Measurements from ENCODE around the gene PGP.
"Not testable (repeated sequence)": the region's sequence is repeated elsewhere in the genome, so short reads cannot be mapped to it uniquely, and the experiment has no call there.

Gene PGP, protein sequence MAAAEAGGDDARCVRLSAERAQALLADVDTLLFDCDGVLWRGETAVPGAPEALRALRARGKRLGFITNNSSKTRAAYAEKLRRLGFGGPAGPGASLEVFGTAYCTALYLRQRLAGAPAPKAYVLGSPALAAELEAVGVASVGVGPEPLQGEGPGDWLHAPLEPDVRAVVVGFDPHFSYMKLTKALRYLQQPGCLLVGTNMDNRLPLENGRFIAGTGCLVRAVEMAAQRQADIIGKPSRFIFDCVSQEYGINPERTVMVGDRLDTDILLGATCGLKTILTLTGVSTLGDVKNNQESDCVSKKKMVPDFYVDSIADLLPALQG

DNA sequence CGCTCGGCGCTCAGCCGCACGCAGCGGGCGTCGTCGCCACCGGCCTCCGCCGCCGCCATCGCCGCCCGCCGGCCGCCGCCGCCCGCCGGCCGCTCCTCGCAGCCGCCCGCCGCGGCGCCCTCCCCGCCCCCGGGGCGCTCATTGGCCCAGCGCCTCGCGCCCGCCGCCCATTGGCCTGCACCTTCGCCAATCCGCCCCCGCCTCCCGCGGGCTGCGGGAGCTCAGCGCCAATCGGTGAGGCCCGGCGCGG is at the start of gene PGP:
Gene PGP, minus strand, starts transcription at position 122 of the 250 bp plus-strand sequence. Its CDS starts 63 bp downstream, at position 59.
- no peak for DNase-seq

DNA sequence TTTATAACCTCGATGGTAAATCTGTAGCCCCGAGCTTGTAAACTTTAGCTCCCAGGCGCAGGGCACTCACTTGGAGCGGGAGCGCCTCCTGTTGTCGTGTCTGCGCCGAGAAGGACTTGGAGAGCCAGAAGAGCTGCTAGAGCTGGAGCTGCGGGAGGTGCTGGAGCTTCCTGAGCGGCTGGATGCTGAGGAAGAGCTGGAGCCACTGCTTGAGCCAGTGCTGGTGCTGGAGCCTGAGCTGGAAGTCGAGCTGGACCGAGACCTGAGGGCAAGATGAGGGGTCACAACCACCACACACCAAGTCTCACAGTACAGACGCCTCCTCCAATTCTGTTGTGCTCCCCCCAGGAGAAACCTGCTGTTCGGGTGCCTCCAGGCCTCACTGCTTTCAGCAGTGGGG is 48.4 kb upstream of the PGP start:
- not testable (repeated sequence) for DNase-seq

DNA sequence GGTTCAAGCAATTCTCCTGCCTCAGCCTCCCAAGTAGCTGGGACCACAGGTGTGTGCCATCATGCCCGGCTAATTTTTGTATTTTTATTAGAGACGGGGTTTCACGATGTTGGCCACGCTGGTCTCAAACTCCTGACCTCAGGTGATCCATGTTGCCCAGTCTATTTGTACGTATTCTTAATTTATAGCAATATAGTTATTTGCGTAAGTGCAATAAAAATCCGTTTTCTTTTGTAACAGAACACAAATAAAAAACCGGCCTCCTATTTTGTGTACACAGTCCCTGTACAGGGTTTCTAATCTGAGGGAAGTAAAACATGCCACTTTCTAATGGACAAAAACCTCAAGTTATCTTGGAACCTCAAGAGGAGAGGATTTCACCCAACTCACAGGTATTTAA is 45.6 kb upstream of the PGP start:
- DNase-seq: no peak

DNA sequence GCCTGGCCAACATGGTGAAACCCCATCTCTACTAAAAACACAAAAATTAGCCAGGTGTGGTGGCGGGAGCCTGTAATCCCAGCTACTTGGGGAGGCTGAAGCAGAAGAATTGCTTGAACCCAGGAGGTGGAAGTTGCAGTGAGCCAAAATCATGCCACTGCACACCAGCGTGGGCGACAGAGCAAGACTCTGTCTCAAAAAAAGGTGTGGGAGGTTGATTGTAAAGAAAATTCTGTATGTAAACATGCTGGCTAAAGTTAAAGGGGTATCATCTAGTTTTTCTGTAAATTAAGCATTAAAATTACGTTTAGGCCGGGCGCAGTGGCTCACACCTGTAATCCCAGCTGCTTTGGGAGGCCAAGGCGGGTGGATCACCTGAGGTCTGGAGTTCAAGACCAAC is 43.9 kb upstream of the PGP start:
- DNase-seq: not testable (repeated sequence)

DNA sequence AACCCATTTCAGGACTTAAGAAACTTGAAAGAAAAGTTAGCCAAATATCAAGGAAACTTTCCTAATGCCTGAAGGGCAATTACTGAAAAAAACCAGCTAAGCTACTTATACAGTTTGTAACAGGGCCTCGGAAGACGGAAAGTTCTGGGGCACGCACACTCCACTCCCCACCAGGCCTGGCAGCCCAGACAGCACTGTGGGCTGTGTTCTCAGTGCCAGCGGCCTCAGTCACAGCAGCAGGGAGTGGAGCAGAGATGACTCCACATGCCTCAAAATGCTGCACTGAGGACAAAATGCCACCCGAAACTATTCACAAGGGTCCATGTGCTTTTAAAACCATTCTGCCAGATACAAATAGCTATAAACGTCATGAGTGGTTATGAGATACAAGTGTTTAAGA is 43.1 kb upstream of the PGP start:
- no peak for DNase-seq

DNA sequence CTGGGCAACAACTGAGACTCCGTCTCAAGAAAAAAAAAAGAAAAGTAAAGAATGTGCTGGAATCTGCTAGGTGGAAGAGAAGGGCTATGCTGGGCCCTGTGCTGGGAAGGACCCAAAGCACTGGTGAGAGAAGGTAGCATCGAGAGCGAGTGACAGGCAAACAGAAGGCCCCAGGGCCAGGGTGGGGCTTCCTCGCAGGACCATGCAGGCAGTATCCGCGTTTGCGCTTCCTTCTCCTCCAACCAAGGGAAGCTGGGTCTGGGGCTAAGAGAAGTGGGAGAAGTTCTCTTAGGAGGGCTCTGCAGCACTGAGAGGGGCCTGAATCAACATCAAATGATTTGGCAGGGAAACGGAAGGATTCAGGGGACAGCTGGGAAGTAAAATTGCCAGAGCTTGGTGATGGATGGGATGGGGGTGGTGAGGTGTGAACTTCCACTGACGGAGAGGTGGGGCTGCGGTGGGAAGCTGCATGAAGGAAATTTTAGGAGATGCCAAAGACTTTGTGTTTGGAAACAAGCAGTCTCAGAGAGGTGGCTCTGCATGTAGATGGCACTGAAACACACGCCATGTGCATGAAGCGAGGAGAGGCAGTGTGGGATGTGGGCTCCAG is 42.0 kb upstream of the PGP start:
- DNase-seq: no peak

DNA sequence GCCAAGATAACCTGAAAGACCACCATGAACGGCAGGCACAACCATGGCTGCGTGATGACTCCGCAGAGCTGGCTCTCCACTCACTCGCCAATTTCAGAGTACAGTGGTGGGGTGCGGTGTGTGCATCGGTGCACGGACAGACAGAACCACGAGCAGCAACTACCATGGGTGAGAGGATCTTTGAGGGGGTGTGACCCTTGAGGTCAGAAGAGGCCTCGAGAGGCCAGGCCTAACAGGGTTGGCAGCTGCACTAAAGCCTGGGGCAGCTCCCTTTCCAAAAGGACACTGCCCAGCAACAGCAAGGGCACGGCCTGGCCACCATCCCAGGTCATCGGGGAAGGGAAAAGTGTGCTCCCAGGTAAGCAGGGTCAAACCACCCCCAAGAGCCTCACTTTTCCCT is 38.7 kb upstream of the PGP start:
- DNase-seq: no peak

DNA sequence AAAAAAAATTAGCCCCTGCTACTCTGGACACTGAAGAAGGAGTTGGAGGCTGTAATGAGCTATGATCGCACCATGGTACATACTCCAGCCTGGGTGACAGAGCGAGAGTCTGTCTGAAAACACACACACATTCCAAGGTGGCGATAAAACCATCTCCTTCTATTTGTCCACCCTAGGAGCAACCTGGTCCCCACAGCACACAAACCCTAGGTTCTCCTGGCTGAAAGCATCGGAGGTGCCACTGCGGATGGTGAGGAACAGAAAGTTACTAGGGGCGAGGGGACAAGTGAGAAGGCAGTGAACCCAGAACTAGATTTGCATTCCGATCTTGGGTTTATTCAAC is 38.1 kb upstream of the PGP start:
- no peak for DNase-seq

DNA sequence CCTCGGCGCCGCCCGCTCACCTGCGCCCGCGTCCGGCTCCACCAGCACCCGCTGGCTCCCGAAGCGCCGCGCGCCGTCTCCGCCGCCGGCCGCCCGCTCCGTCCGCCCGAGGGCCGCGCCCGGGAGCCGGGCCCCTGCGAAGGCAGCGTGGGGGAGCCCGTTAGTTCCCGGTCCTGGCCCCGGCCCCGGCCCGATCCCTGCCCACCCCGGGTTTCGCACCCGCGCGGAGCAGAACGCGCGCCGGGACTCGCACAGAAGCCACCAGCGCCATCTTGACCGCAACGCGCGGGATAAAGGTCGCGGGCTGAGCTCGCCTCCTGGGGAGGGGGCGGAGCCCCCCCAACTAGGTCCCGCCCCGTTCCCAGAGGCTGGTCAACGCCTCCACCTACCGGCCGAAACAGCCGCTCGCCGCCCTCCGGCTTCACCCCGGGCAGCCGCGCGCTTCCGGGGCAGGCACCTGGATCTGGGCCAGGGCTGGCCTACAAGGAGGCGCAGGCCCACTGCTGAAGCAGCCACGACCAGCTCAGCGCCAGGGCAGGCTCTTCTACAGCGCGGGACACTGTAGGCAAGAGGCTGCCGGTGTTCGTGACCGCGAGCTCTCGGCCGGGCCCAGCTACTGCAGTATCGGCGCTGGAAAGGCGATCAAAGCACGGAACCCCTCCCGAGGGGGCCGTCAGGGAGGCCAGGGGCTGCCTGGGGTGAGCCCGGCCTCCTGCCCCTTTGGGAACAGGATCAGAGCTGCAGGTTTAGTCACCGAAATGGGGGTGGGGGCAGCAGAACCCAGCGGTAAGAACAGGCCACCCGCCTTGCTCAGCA is 36.9 kb upstream of the PGP start, which contains the start of gene ECI1:
Gene ECI1, minus strand, starts transcription at position 292 of the 816 bp plus-strand sequence. Its CDS starts 21 bp downstream, at position 271.
- DNase-seq: peak; percentile 84

DNA sequence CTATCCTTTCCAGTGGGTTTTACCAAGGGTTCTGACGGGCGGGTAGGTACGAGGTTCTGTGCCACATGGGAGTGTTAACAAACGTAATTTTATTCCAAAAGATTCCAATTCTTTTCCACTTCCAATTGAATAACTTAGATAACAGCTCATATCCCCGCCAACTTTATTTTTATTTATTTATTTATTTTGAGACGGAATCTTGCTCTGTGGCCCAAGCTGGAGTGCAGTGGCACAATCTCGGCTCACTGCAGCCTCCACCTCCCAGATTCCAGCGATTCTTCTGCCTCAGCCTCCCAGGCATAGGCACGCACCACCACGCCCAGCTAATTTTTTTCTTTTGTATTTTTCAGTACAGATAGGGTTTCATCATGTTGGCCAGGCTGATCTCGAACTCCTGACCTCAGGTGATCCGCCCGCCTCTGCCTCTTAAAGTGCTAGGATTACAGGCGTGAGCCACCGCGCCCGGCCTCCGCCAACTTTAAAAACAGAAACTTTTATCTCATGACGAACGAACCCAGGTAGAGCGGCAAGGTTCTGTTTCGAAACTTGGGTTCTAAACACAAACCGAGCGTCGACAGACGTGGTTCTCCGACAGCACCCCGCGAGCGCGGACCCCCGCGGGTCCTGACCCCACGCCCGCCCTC is 36.1 kb upstream of the PGP start:
- DNase-seq: peak; percentile 50

DNA sequence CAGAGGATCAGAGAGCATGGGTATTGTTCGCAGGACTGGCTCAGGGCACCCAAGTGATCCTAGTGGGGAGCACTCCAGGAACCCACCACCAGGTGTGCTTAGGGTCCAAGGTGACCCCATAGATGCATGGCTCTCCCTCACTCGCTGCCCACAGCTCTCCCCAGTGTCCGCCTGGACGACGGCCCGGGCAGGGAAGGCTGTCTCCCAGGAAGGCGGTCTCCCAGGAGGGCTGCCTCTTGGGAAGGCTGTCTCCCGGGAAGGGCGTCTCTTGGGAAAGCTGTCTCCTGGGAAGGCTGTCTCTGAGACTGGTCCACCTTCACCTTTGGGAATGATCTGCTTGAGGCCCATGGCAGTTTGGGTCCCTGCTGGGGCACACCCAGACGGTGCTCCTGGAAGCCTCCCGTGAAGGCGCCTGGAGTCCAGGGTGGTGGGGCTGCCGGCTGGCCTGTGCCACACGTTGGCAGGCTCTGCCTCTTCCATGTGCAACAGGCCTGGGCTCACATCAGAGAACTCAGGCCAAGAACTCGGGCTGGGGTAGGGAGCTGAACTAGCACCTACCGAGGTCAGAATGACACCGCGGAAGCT is 31.8 kb upstream of the PGP start:
- DNase-seq: no peak

DNA sequence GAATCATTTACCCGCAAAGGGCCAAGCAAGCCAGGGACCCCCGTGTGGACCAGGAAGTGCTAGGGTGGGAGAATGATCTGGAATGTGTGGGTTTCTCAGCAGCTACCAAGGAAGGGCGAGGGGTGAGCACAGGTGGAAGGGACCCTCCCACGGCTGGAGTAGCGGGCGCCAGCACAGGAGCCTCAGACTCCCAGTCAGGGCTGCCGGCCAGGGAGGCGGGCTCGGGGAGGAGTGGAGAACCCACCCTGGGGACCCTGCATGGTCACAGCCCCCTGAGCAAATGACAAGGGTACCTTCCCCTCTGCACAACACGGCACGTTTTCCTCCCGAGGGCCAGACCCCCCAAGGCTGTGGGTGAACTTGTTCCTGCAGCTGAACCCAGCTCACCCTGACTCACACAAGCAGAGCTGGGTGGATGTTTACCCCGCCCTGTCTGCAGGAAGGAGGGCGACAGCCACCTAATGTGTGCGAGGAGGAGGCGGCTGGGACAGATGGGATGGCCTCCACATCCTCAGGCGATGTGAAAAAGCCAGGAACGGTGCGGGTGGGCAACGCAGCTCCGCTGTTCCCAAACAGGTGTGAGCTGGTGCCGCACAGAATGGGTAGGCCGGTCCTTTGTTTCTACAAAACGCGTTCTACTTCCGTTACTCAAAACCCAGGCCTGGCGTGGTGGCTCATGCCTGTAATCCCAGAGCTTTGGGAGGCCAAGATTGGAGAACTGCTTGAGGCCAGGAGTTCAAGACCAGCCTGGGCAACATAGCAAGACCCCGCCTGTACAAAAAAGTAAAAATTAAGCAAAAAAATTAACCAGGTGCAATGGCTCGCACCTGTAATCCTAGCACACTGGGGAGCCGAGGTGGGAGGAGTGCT is 30.5 kb upstream of the PGP start:
- DNase-seq: no peak

DNA sequence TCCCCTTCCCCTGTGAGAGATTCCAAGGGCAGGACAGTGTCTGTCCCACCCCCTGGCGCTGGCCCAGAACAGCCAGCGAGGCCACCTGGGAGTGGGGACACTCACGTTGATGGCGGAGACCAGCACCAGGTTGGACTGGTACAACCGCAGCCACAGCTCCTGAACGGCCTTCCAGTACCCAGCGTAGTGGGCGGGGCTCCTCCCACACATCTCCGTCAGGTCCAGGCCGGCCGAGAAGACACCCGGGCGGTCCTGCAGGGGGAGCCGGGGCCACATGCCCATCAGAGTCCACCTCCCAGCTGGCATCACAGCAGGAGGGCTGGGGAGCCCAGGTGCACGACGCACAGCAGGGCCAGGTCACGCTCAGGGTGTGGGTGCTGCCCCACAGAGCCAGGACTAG is 29.7 kb upstream of the PGP start:
- no peak for DNase-seq

DNA sequence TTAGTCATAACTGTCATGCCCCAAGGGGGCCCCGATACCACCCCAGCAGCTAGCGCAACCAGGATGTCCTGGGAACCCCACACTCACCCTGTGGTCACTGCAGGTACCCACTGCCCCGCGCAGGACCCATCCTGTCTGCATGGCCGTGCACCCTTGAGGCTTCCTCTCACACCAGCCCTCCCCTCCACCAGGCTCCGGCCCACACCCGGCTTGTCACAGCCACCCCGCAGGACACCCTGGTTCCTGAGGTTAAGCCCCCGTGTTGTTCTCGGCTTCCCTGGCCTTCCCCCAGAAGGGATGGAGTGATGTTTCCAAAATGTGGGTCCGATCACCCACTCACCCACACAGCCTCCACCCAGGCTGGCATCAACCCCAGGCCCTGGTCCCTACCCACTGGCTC is 29.1 kb upstream of the PGP start:
- no peak for DNase-seq

DNA sequence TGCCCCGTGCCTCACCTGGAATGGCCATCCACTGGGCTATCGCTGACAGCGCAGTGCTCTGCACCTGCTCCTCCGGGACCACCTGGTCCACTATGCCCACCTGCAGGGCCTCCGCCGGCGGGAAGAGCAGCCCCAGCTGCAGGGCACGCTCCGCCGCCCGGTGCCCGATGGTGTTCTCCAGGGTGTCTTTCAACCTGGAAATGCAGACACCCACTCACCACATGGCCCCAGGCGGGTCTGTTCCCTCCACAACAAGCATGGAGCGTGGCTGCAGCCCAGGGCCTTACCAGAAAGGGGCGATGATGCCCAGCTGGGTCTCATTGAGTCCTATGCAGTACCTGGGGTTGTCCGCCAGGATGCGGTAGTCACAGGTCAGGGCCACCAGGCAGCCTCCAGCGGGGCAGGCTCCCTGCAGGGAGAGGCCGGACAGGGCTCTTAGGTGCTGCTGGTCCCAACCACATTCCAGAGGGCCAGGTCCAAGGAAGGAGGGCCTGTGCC is 28.4 kb upstream of the PGP start:
- no peak for DNase-seq

DNA sequence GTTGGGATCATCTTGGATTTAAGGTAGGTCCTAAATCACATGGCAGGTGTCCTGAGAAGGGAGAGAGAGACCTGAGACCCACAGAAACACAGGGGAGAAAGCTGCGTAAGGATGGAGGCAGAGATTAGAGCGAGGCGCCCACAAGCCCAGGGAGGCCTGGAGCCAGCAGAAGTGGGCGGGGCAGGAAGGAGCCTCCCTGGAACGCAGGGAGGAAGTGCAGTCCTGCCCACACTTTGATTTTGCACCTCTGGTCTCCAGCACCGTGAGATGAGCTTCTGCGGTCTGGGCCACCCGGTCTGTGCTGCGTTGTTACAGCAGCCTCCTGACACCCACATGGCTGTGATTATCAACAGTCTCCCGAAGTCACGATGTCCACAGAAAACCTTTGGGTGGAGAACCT is 28.0 kb upstream of the PGP start:
- DNase-seq: no peak

DNA sequence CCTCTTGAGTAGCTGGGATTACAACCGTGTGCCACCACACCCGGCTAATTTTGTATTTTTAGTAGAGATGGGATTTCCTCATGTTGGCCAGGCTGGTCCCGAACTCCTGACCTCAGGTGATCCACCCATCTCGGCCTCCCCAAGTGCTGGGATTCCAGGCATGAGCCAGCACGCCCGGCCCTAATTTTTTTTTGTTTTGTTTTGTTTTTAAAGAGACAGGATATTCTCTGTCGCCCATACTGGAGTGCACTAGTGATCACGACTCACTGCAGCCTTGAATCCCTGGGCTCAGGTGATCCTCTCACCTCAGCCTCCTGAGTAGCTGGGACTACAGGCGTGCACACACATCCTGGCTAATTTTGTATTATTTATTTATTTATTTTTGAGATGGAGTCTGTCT is 25.7 kb upstream of the PGP start:
- DNase-seq: not testable (repeated sequence)

DNA sequence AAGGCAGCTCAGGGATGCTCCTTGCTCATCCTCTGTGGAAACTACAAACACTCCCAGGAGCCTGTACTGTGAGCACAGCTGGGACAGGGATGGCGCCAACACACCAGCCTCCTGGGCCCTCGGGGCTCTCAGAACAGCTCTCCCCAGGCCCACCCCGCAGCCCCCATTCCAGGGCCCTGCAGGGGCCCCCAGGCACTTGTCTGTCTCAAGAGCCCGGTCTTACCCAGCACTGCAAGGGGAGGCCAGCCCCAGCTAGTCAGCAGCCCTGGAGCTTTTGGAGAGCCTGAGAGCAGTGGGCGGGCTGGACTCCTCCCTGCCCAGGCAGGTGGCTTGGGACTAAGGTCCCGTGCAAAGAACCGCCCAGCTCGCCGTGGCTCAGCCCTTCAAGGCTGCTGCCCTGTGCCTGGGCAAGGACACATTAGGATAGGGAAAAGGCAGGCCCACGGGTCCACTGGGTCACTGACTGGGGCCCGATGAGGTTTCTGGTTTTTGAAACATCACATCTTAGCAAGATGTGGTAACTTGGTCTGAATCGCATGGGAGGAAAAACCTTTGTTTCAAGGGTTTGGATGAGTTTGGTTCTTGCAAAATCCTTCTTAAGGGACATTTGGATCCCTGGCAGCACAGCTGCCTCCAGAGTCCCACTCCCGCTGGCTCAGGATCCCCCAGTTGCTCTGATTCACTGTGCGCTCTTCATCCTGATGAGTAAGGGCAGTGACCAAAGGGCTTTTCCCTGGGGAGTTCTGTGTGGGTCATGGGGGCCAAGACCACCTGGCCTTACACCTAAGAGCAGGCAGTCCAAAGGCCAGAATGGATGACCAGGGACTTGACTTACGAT is 24.4 kb upstream of the PGP start:
- no peak for DNase-seq

DNA sequence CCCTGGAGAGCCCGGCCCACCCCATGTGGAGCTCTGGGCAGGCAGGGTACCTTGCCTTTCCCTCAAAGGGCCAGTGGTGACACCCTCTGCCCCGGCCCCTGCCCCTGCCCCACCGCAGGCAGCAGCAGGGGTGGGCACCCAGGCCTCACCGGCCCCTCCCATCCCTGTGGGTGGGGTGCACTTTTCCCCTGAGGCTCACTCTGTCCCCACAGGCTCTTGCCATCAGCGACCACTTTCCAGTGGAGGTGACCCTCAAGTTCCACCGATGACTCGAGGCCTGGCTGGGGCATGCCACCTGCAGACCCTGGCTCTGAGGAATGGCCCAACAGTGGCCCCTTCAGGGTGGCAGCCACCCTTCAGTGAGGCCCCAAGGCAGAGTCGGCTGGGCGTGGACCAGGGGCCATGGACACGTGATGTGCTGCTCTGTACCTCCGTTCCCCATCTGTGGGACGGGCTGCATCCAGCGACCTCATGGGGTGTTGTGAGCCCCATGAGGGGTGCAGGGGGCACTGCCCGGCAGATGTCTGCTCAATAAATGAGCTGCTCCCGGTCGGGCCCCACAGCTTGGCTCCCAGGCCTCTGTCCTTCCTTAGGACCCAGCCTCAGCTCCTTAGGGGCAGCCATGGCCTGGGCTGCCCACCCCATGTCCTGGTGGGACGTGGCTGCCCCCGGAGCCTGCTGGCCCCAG is 23.7 kb upstream of the PGP start:
- DNase-seq: no peak

DNA sequence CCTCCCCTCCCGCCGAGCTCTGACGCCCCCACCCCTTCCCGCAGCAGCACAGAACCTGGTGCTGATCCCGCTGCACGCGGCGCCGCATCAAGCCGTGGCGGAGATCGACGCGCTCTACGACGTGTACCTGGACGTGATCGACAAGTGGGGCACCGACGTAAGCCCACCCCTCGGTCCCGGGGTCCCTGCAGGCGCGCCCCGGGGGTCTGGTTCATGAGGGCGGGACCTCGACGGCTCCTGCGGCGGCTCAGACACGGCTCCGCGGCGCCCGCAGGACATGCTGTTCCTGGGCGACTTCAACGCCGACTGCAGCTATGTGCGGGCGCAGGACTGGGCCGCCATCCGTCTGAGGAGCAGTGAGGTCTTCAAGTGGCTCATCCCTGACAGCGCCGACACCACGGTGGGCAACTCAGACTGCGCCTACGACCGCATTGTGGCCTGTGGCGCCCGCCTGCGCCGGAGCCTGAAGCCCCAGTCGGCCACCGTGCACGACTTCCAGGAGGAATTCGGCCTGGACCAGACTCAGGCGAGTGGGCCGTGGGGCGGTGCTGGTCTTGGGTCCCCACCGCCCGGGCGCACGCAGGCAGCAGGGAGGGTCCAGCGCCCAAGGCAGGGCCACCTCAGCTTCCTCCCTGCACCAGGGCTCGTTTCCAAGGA is 23.0 kb upstream of the PGP start:
- no peak for DNase-seq

All from stimulated activated CD4-positive, alpha-beta T cell treated with anti-CD3 and anti-CD28 coated beads, Interleukin-1b, Interleukin-23, amount 100 ng/mL, for 48 hours (primary cell).